ENCODE measurements around the gene TMIGD1. TPM values are rescaled to one million over a fixed set of nuclear protein-coding genes. Genes with fewer than 3 reads are reported as not detected.

TMIGD1 gene
- total RNA-seq, 1 experiment from 2014 or later: not detected

- CTCF ChIA-PET: no interaction called here
Measured at GRCh38 chr17:30314474-30314873, 19.4 kb downstream of the TMIGD1 start.

GRCh38 chr17:30312226-30312625 lies 21.6 kb downstream of the TMIGD1 start:
- intact Hi-C loops (cut with micrococcal nuclease; ENCODE audit: unreplicated experiment): no loop called here
- Histone ChIP-seq H3K4me1 (ENCODE audit: insufficient read depth, low read length, poor library complexity, severe bottlenecking) (no peaks in the 10 kb centered on the region), H3K27ac (ENCODE audit: low read depth, low read length, poor library complexity, severe bottlenecking) (no peak overlapping the region), H3K9me3 (ENCODE audit: low read depth, low read length, poor library complexity, severe bottlenecking) (no peaks in the 10 kb centered on the region), H3K4me3 (ENCODE audit: low read depth, low read length, poor library complexity, severe bottlenecking) (no peak overlapping the region), H3K36me3 (ENCODE audit: insufficient read depth, low read length, poor library complexity, severe bottlenecking) (no peaks in the 10 kb centered on the region), H3K27me3 (replicated peaks; ENCODE audit: insufficient read depth, low read depth, low read length, poor library complexity) (peaks cover 5% of the 10 kb centered on the region)
- TF ChIP-seq EZH2 (IDR thresholded peaks at IDR 0.05; ENCODE audit: borderline replicate concordance, low read depth, low read length, poor library complexity, severe bottlenecking) (no peak), CTCF (conservative IDR thresholded peaks at IDR 0.05; ENCODE audit: low read depth, low read length) (no peak)
- BruUV-seq (replicated peaks): no TSS peak
- no peak for DNase-seq (ENCODE audit: low spot score)
- ChIA-PET CTCF (no interaction called here), POLR2A (ENCODE audit: low non-redundant PET) (no interaction called here)

More at GRCh38 chr17:30314474-30314873, 19.4 kb downstream of the TMIGD1 start:
- TF ChIP-seq EZH2 (IDR thresholded peaks at IDR 0.05; ENCODE audit: borderline replicate concordance, low read depth, low read length, poor library complexity, severe bottlenecking) (no peak), CTCF (conservative IDR thresholded peaks at IDR 0.05; ENCODE audit: low read depth, low read length) (no peak)
- POLR2A ChIA-PET (ENCODE audit: low non-redundant PET): no interaction called here
- Histone ChIP-seq H3K4me3 (ENCODE audit: low read depth, low read length, poor library complexity, severe bottlenecking) (no peak overlapping the region), H3K36me3 (ENCODE audit: insufficient read depth, low read length, poor library complexity, severe bottlenecking) (no peaks in the 10 kb centered on the region), H3K4me1 (ENCODE audit: insufficient read depth, low read length, poor library complexity, severe bottlenecking) (no peaks in the 10 kb centered on the region), H3K9me3 (ENCODE audit: low read depth, low read length, poor library complexity, severe bottlenecking) (no peaks in the 10 kb centered on the region), H3K27ac (ENCODE audit: low read depth, low read length, poor library complexity, severe bottlenecking) (no peak overlapping the region), H3K27me3 (replicated peaks; ENCODE audit: insufficient read depth, low read depth, low read length, poor library complexity) (peaks cover 5% of the 10 kb centered on the region)
- intact Hi-C loops (cut with micrococcal nuclease; ENCODE audit: unreplicated experiment): no loop called here
- no peak for DNase-seq (ENCODE audit: low spot score)
- BruUV-seq (replicated peaks): no TSS peak

GRCh38 chr17:30310562-30310961 lies 23.3 kb downstream of the TMIGD1 start:
- Histone ChIP-seq H3K4me3 (ENCODE audit: low read depth, low read length, poor library complexity, severe bottlenecking) (no peak overlapping the region), H3K27me3 (replicated peaks; ENCODE audit: insufficient read depth, low read depth, low read length, poor library complexity) (peaks cover 5% of the 10 kb centered on the region), H3K9me3 (ENCODE audit: low read depth, low read length, poor library complexity, severe bottlenecking) (no peaks in the 10 kb centered on the region), H3K4me1 (ENCODE audit: insufficient read depth, low read length, poor library complexity, severe bottlenecking) (no peaks in the 10 kb centered on the region), H3K36me3 (ENCODE audit: insufficient read depth, low read length, poor library complexity, severe bottlenecking) (no peaks in the 10 kb centered on the region), H3K27ac (ENCODE audit: low read depth, low read length, poor library complexity, severe bottlenecking) (no peak overlapping the region)
- POLR2A ChIA-PET (ENCODE audit: low non-redundant PET): no interaction called here
- TF ChIP-seq CTCF (conservative IDR thresholded peaks at IDR 0.05; ENCODE audit: low read depth, low read length) (no peak), EZH2 (IDR thresholded peaks at IDR 0.05; ENCODE audit: borderline replicate concordance, low read depth, low read length, poor library complexity, severe bottlenecking) (no peak)
- CTCF ChIA-PET: no interaction called here
- intact Hi-C loops (cut with micrococcal nuclease; ENCODE audit: unreplicated experiment): no loop called here
- BruUV-seq (replicated peaks): no TSS peak
- no peak for DNase-seq (ENCODE audit: low spot score)

Data from A673 (cell line).